ENCODE results near the gene NUCB2. TPM values are rescaled to one million over a fixed set of nuclear protein-coding genes. Genes with fewer than 3 reads are reported as not detected.

Gene NUCB2
- polyA plus RNA-seq, 1 of the 3 experiments (the other 2 are of a cell fraction), result 25.0 TPM

- no peaks in the 10 kb centered on the region for H3K4me1 ChIP-seq (ENCODE audit: control insufficient read depth in 1 of 2, insufficient read depth in 2 of 2, low read depth in 1 of 2, low read length in 1 of 2)
- no peaks in the 10 kb centered on the region for H3K79me2 ChIP-seq (ENCODE audit: insufficient read depth)
- WGBS (ENCODE audit: low lambda C conversion rate), result 73% methylated on average over 3 of the region's 3 CpGs
- no peaks in the 10 kb centered on the region for H3F3A ChIP-seq (replicated peaks; ENCODE audit: insufficient read depth)
- TF ChIP-seq GABPA (IDR thresholded peaks at IDR 0.05; ENCODE audit: low read depth) (no peak), MXI1 (IDR thresholded peaks at IDR 0.05; ENCODE audit: low read depth, low read length) (no peak)
- ChIA-PET POLR2A (no interaction called here), CTCF (interaction anchor here (2.0 to 5.1 kb wide), 2 partner anchors 15 kb away, joined by 7 to 32 read pairs; no protein-coding TSS in a partner anchor)
- H3K4me2 ChIP-seq, result no peak overlapping the region
- H3K36me3 ChIP-seq (replicated peaks in 1 of 2; ENCODE audit: control insufficient read depth in 1 of 2, insufficient read depth in 2 of 2, low read length in 1 of 2), result peaks cover 20 to 30% of the 10 kb centered on the region in 2 experiments
- no peak overlapping the region; a peak in 1 of 4 replicates for H3K4me3 ChIP-seq (ENCODE audit: low read depth in 2 of 2, low read length in 1 of 2)
- no peak overlapping the region for H2AFZ ChIP-seq (ENCODE audit: low read depth)
- H3K9me2 ChIP-seq, result no peaks in the 10 kb centered on the region
- no peaks in the 10 kb centered on the region for H3K27me3 ChIP-seq (ENCODE audit: insufficient read depth)
- no peak overlapping the region for H3K9ac ChIP-seq
- H4K20me1 ChIP-seq (ENCODE audit: insufficient read depth), result no peaks in the 10 kb centered on the region
- H3K27ac ChIP-seq (ENCODE audit: low read depth in 2 of 2, low read length in 1 of 2), result no peak overlapping the region
- H3K9me3 ChIP-seq, result peaks cover 11% of the 10 kb centered on the region
- DNase-seq, result no peak
Measured at GRCh38 chr11:17368551-17368950, 92.0 kb downstream of the NUCB2 start.

GRCh38 chr11:17369094-17369493 lies 92.6 kb downstream of the NUCB2 start:
- no peaks in the 10 kb centered on the region for H4K20me1 ChIP-seq (ENCODE audit: insufficient read depth)
- ChIA-PET POLR2A (no interaction called here), CTCF (interaction anchor here (2.0 kb wide), 1 partner anchor 14 kb away, joined by 7 read pairs; no protein-coding TSS in a partner anchor)
- H3K27ac ChIP-seq (ENCODE audit: low read depth in 2 of 2, low read length in 1 of 2), result no peak overlapping the region
- no peak overlapping the region for H3K9ac ChIP-seq
- no peaks in the 10 kb centered on the region for H3K9me2 ChIP-seq
- no peaks in the 10 kb centered on the region for H3K27me3 ChIP-seq (ENCODE audit: insufficient read depth)
- no peaks in the 10 kb centered on the region for H3K79me2 ChIP-seq (ENCODE audit: insufficient read depth)
- H3K4me1 ChIP-seq (ENCODE audit: control insufficient read depth in 1 of 2, insufficient read depth in 2 of 2, low read depth in 1 of 2, low read length in 1 of 2), result no peaks in the 10 kb centered on the region
- no peak overlapping the region for H2AFZ ChIP-seq (ENCODE audit: low read depth)
- no peak overlapping the region for H3K4me2 ChIP-seq
- H3K36me3 ChIP-seq (replicated peaks in 1 of 2; ENCODE audit: control insufficient read depth in 1 of 2, insufficient read depth in 2 of 2, low read length in 1 of 2), result peaks cover 20 to 30% of the 10 kb centered on the region in 2 experiments
- H3K4me3 ChIP-seq (ENCODE audit: low read depth in 2 of 2, low read length in 1 of 2), result no peak overlapping the region; a peak in 1 of 4 replicates
- no peaks in the 10 kb centered on the region for H3F3A ChIP-seq (replicated peaks; ENCODE audit: insufficient read depth)
- no peak for DNase-seq
- H3K9me3 ChIP-seq, result peaks cover 11% of the 10 kb centered on the region
- TF ChIP-seq MEF2A (IDR thresholded peaks at IDR 0.05; ENCODE audit: borderline replicate concordance, low read depth) (no peak), SMC3 (IDR thresholded peaks at IDR 0.05; ENCODE audit: low read depth, low read length) (no peak), USF2 (IDR thresholded peaks at IDR 0.05; ENCODE audit: borderline replicate concordance, low read depth, low read length) (no peak), RXRA (IDR thresholded peaks at IDR 0.05; ENCODE audit: borderline replicate concordance, low read depth) (no peak), PBX3 (IDR thresholded peaks at IDR 0.05) (no peak), CTCF (IDR thresholded peaks at IDR 0.05) (no peak), GATA2 (CRISPR knock-in tag; IDR thresholded peaks at IDR 0.05) (no peak), TEAD4 (IDR thresholded peaks at IDR 0.05; ENCODE audit: borderline replicate concordance, insufficient read depth) (no peak), EZH2phosphoT487 (IDR thresholded peaks at IDR 0.05; ENCODE audit: borderline replicate concordance, low read depth) (no peak), MAX (IDR thresholded peaks at IDR 0.05; ENCODE audit: low read depth) (no peak), GABPA (IDR thresholded peaks at IDR 0.05; ENCODE audit: low read depth) (no peak), USF1 (IDR thresholded peaks at IDR 0.05; ENCODE audit: borderline replicate concordance, low read depth) (no peak), ZBTB33 (IDR thresholded peaks at IDR 0.05; ENCODE audit: borderline replicate concordance, low read depth) (no peak), RAD21 (IDR thresholded peaks at IDR 0.05; ENCODE audit: low read length) (no peak), RFX5 (IDR thresholded peaks at IDR 0.05; ENCODE audit: low read length) (no peak)

All from SK-N-SH (cell line).